Right lobe of liver (tissue), 4 donors: ENCODE results near the gene EXO5.

Experiments
- CTCF ChIP-seq, 4 donors: fragments of 200-600 bp in 3 of 4; fragments of 450-650 bp in 1 of 4; IDR thresholded peaks; one replicate each; pipeline versions ENCODE4 v1.5.1 to v1.8.0; 2016 to 2022; ENCODE audit warnings: antibody characterized with exemption in 4 of 4, mild to moderate bottlenecking in 2 of 4
- POLR2A ChIP-seq: fragments of 450-650 bp; IDR thresholded peaks from one replicate; pipeline ENCODE4 v1.6.1; 2017; ENCODE audit warnings: antibody characterized with exemption, mild to moderate bottlenecking
- donor health status: DM: no; HTN: no; CAD: no.
- donor health status: DM: no; HTN: no; CAD: no.
- donor health status: DM: no; HTN: yes; CAD: no.

GRCh38 chr1:40479156-40479555 lies 29.4 kb upstream of the EXO5 start:
- TF ChIP-seq CTCF (IDR thresholded peaks at IDR 0.05) (no peak), POLR2A (no peak)
